OCI-M1 (cell line): ENCODE measurements around the gene NCOR2.

ENCODE experiments used
- DNase-seq: peaks from one replicate; lab custom pipeline; 2025; lab: John Stamatoyannopoulos, UW

The NCOR2 gene

DNA sequence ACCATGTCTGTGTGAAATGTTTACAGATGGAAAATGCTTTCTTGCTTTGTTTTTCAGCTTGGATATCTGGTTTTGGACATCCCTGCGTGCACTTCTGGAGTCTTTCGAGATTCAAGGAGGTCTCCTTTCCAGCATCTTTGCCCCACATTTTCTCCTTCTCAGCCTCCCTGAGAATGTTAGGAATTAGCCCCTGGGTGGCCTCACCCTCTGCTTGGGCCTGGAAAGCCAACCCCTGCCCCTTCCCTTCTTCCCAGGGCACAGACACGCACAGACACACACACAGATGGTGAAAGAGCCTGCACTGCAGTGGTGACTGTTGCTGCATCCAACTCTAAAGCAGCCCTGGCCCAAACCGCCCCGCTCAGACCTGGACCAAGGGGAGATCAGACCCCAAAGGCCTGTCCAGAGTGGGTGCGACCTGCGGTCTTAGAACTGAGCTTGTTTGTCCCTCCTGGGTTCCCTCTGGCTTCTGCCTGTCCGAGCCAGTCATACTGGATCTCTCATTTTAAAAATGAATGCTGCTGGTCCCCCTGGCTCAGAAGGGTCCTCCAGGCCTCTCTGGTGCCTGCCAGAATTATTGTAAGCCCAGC lies 8.7 kb upstream of the NCOR2 start:
- DNase-seq = no peak

DNA sequence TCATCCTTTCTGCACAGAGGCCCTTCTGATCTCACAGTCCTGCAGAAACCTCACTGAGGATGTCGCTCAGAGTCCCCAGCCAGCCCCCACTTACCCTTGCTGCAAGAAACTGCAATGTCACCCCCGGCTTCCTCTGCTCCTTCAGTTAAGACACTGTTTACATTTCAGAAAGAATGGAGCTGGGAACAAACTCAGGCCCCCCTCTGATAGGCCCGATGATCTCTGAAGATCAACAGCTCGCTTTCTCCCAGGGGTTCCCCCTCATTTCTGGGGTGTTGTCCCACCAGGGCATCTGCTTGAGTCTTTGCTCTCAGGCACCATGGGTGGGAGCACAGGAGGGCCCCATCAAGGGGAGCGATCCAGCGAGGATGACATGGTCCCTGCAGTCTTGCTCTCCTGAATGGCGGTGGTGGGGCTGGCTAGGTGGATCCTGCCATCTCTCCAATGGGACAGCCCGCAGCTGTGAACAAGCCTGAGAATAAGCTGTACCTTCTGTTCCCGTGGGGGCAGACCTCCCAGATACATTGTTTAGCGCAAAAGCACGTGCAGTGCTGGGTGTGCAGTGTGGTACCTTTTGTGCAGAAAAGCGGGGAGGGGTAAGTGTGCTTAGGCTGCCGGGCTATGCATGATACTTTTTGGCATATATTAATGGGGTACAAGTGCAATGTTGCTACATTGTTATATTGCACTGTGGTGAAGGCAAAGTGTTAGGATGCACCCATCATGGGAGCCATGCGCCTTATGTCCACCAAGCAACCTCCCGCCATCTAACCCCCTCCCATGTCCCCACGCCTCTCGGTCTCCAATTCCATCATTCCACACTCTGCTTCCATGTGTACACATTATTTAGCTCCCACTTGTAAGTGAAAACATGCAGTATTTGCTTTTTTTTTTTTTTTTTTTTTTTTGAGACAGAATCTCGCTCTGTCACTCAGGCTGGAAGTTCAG lies 6.7 kb upstream of the NCOR2 start:
- peak; percentile 35 for DNase-seq

DNA sequence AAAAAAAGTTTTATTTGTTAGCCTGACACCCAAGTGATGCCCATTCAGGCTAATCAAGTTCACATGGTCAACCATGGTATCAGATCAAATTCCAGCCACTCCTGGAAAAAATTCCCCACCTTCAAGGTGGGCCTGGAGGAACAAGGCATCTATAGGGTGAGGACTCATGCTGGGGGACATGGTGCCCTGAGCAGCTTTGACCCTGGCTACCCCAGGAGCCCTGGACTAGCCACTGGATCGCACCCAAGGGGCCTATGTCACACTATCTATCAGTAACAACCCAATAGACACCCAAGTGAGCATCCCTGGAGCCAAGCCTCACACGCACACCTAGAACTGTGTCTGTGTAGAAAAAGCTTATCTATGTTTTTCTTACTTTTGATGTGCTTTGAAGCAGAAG lies 4.1 kb upstream of the NCOR2 start:
- no peak for DNase-seq

DNA sequence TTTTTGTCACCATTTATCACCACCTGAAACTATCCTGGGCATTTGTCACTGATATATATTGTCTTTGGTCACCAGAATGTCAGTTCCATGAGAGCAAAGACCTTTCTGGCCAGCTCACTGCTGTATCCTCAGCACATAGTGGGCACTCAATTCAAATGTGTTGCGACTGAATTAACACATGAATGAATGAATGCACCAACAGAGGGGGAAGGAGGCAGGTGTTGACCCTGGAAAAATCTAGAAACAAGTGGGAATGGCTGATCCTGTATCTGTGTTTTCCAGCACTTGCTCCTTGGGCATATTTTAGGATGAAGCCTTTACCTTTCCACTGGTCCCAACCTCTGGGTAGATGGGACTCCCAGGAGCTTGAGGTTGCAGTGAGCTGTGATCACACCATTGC lies 3.4 kb upstream of the NCOR2 start:
- DNase-seq = no peak

DNA sequence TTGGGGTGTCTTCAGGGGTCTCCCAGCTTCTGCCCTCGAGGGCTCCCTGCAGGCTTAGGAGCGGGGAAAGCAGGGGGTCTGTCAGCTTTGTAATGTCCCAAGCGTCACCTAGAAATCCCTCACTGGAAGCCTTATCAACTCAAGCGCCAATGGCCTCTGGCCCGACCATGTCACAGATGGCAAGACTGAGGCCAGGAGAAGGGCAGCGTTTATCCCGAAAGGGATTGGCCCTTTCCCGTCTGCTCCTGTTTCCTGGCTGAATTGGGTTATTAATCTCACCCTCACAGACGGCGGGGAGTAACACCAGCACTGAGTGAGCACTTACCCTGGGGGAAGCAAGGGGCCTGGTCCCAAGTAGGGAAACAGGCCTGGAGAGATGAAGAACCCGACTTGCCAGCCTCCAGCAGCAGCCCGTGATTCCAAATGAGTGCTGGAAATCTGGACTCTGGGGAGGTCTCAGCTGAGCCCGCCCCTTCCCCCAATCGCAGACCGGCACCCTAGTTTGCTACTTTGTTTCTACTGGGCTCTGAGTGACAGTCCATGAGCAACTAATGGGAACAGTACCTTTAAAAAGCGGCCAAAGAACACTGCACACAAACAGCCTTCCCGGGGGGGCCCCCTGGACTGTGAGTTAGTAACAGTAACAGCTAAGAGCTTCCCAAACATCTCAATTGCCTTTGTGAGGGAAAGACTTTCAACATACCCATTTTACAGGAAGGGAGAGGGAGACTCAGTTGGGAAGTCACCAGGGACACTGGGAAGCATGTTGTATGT lies 2.1 kb upstream of the NCOR2 start:
- no peak for DNase-seq

DNA sequence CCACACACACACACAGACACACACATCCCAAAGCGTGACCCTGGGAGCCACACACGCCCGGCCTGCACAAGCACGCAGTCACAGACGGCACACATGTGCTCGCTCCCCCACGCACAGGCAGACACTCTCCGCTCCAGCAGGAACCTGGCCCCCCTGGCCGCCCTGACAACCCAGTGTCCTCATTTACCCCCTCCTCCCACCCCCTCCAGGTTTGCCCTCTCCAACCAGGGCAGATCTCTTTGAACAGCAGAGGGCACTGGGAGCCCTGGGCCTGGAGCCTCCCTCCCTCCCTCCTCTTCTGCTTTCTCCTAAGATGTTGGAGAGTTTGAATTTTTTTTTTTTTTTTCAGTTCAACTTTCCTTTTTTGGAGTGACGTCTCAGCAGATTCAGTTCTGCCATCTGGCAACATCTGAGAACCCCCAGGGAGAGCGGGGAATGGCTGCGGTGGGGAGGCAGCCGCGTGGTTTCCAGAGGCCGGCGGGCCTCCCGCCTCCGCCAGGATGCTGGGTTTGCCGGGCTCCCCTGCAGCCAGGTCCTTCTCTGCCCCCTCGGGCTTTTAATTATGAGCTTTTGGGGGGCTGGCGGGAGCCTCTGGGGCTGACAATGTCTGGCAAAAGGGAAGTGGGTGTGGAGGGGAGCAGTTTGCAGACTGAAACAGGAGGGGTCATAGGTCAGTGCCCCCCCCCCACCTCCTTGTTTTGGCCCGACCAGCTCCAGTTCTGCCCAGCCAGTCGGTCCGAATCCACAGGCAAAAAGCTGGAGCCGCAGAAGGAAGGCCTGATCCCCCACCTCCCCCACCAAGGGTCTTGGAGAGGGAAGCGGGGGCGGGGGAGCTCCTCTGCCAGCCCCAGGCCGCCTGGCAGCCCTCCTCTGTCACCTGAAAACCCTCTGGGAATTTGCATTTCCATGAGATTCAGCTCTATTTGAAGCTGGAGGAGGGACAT lies 1.3 kb upstream of the NCOR2 start:
- peak; percentile 90 for DNase-seq

DNA sequence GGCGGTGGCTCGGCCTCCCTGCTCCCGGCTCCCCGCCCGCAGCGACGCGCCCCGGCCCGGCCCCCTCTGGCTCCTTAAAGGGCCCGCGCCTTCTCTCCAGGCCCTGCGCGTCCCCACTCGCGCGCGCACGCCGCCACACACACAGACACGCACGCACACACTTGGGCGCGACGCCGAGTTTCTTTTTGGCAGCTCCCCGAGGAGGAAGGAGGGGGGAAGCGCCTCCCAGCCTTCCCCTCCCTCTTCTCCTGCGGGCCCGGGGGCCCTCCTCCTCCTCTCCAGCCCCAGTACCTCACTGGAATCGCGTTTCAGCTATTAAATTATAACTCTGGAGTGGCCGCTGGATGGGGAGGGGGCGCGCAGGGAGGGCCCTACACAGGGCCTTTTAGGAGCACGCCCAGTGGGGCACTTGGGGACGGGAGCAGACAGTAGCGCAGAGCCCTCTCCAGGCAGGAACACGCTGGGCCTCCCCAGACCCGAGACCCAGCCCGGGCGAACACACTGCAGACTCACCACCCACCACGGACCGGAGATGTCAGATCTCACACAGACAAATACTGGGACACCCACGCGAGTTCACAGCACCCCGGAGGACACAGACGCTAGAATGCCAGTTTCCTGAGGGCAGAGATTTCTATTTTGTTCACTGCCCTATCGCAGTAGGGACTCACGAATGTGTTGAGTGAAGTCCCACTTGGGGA lies 411 bp upstream of the NCOR2 start:
- DNase-seq = peak; percentile 88

DNA sequence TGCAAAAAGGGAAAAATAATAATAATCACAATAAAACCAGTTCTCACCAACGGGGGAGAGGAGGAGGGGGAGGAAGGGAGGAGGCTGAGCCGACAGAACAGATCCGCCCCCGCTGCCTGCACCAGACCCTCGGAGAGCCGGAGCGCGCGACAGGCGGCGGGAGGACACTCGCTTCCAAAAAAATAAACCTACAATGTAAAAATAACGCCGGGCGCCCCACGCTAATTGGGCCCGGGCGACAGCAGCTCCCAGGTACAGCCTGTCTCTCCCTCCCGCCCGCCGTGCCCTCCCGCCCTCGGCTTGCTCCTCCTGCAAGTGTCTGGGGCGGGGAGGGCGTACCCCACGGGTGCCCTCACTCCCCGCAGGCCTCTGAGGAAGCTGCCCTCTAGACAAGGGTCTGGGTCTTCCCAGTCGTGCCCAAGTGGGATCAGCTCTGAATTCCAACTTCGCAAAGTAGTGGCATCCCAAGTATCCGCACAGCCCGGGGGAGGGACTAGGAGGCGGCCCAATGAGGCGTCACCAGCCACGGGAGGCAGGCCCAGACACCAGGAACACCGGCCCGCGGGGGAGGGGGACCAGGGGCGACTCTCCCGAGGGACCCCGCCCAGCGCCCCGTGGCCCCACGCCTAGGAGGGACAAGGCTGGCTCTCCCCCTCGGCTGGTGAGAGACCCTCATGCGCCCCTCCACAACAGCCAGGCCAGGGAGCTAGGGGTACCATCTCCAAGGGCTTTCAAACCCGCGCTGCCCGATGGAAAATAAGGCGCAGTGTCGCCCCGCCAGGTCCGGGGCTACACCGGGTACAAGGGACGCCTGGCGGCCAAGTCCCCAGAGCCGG lies 1.0 kb downstream of the NCOR2 start:
- peak; percentile 79 for DNase-seq

DNA sequence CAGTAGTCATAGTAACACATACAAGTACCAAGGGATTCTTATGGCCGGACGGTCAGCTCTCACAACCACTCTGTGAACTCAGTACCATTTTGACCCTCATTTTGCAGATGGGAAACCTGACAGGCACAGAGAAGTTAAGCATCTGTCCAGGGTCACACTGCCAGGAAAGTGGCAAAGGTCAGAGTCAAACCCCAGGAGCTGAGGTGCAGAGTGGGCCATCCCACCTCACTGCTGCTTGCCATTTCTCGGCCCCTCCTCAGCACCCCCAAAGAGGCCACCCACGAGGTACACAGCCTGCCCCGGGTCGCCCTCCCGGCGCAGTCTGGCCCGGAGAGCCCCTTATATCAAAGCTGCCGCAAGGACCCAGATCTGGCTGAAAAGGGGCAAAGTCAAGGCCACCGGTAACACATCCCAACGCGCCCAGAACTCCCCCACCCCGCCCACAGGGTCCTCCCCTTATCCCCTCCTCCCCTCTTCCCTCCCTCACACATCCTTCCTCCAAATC lies 1.7 kb downstream of the NCOR2 start:
- DNase-seq = no peak

DNA sequence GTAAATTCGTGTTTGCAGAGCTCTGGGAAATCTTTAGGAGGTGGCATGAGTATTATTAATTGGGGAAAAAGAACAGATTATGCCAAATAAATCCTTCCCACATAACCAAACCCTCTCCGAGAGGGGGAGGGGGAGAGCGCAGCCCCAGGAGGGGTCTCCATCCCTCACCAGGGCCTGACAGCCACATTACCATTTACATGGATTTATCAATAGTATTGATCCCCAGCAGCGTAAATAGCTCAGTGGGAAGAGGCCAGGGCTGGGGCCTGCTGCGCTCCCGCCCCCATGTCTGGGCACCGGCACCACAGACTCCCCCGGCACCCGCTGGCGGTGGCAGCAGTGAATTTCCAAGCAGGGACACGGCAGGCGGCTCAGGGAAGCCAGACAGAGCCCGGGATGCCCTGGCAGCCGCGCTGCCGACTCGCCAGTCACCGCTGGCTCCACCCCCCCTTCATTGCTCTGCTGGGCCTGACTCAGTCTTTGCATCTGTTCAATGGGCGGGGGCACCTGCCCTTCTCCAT lies 2.4 kb downstream of the NCOR2 start:
- no peak for DNase-seq

DNA sequence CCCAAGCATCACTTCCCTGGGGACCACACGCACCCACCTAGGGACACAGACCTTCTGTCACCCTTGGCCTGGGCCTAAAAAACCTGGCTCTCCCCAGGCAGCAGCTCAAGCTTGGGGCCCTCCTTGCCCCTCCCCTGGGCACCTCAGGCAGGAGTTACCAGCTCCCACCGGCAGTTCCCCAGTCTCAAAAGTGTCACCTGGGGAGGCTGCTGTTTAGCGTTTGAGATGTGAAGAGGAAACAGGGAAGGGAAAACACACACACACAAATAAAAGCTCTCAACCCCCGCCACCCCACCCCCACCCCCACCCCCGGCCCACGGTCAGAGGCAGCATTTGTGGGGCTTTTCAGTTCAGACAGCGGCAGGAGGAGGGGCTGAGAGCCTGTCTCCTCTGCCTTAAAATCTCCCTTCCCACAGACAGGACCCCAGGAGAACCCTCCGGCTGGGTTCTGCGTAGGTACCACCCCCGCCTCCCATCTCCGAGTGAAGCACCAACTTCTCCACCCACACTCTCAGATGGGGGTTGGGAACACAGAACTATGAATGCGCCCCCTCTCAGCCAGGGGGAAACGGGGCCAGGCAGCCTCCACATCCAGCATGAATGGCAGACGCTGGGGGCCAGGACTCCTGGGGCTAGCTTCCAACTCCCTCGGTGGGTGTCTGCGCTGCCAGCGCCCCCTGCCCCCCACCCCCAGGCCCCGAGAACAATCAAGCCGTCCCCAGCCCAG lies 3.0 kb downstream of the NCOR2 start:
- no peak for DNase-seq

DNA sequence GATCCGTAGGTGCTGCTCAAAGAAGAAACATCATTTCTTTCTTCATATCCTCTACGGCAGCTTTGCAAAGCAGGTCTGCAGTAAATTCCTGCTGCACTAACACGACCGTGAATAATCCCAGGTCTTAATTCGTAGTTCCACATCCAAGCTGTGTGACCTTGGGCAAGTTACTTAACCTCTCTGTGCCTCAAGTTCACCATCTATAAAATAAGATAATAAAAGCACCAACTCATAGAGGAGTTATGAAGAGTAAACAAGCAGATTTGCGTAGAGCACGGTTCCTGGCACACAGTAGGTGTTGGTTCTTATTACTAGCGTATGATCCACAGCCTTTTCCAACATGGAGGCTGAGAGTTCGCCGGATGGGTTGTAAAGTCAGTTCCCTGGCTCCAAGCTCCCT lies 3.6 kb downstream of the NCOR2 start:
- no peak for DNase-seq

DNA sequence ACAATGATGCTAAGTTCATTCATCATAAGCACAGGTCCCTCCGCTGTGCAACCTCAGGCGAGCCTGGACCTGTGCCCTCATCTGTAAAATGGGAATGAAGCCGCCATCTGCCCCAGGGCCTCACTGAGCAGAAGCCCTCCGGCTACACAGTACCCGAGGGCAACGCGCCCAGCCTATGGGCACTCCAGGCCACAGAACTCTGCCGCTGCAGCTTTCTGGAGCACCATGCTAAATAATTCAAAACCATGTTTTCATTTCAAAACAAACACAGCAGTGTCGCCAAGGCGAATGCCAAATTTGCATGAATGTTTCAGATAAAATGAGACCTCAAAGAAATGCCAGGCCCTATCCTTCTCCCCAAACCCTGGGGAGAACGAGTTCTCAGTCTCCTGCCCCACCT lies 4.0 kb downstream of the NCOR2 start:
- DNase-seq = no peak

DNA sequence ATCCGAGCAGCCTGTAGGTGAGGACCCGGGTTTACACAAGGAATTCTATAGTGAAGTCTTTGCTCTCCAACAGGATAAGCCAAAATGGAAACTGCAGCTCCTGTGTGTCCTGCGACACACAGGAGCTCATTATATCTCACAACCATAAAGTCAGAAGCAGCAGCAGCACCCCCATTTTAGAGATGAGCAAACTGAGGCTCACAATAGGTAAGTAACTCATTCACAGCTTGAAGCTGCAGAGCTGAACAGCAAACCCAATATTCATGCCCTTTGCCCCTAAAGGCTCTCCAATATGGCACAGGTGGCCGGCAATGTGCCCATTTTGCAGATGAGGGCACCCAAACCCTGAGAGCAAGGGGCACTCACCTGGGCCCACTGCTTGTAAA lies 4.6 kb downstream of the NCOR2 start:
- DNase-seq = no peak

DNA sequence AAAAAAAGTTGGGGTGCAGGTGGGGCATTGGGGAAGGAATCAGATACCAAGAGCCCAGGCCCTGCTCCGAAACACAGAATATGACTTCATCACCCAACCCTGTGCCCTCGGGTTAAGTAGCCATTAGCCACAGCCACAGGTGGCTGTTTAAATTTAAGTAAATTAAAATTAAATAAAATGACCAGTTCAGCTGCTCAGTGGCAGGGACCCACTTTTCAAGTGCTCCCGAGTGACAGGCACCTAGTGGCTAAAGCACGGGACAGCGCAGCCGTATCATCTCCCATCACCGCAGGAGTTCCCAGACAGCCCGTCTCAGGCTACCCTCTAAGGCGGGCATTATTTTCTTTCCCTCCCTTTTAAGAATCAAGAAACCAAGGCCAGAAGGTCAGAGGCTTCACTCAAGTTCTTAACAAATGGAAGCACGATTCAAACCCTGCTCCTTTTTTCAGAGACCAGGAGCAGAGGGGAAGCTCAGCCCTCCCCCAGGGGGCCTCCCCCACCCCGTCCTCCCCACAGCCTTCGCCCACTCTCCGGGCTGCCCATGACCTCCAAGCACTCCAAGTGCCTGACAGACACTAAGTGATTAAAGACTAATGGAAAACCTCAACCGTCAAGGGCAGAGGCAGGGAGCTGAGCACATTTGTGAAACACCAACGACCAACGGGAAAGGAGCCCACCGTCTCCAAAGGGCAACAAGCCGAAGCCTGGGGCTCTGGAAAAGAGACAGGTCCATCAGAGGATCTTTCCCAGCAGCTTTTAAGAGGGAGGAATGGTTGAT lies 5.2 kb downstream of the NCOR2 start:
- DNase-seq = no peak

DNA sequence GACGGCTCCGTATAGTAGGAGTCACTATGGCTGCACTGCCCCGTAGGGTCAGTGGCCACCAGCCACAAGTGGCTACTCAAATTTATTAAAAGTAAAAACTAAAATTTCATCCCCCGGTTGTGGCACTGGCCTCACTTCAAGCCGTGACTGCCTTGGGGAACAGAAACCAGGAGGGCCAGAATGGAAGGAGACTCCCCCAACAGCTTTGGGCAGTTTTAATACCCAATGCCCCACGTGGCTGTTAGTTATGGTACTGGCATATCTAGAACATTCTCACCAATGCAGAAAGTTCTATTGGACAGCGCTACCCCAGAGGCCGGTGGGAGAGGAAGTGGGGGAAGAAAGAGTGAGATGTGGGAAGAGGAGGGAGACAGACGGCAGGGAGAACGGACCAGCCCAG lies 6.2 kb downstream of the NCOR2 start:
- no peak for DNase-seq

DNA sequence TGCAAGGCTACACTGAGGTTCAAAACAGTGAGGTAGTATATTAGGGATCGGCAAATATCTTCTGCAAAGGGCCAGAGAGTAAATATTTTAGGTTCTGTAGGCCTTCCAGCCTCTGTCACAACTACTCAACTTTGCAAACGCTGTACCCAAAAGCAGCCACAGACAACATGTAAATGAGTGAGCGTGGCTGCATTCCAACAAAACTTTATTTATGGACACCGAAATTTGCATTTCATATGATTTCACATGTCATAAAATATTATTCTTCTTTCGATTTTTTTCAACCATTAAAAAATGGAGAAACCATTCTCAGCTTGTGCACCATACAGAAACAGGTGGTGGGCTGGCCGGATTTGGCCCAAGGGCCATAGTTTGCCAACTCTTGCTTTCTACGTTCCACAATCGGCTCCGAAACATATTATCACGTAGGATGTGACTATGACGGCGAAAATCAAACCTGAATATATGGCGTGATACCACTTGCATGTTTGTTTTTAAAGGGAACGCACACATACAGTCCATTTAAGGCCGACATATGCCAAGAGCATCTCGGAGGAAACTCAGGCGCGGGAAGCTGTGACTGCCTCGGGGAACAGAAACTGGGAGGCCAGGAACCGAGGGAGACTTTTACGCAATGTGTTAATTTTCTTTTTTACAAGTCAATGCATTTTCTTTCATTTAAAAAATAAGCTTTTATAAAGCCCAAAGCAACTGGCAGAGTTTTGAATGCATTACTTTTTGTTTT lies 7.1 kb downstream of the NCOR2 start:
- DNase-seq = no peak
